ENCODE measurements around the gene FNDC3B.

- no peak for TF ChIP-seq RAD21 (IDR thresholded peaks at IDR 0.05; ENCODE audit: low read depth)
- no peak for TF ChIP-seq NFIC (IDR thresholded peaks at IDR 0.05)
- no peak for TF ChIP-seq TAF1 (IDR thresholded peaks at IDR 0.05; ENCODE audit: low read depth)
- TF ChIP-seq TEAD4 (IDR thresholded peaks at IDR 0.05), result no peak
- TF ChIP-seq CEBPB (IDR thresholded peaks at IDR 0.05), result no peak
- TF ChIP-seq MAX (IDR thresholded peaks at IDR 0.05), result no peak
- TF ChIP-seq EP300 (IDR thresholded peaks at IDR 0.05; ENCODE audit: borderline replicate concordance), result no peak
- no peak for TF ChIP-seq REST (IDR thresholded peaks at IDR 0.05; ENCODE audit: low read depth)
- no peak for TF ChIP-seq FOXM1 (IDR thresholded peaks at IDR 0.05; ENCODE audit: borderline replicate concordance, low read depth)
Observed at GRCh38 chr3:172085557-172085895, 46.1 kb downstream of the FNDC3B start.

All from Ishikawa (cell line).